MCF 10A (cell line): ENCODE results near the gene BEST3. TPM values are rescaled to one million over a fixed set of nuclear protein-coding genes. Genes with fewer than 3 reads are reported as not detected.

Experiments
- BruUV-seq: library from RNA; stranded (reverse); fragments of 400-500 nt; replicated peaks from 2 replicates; lab custom pipeline; 2021; lab: Mats Ljungman, UMichigan
- CTCF ChIA-PET: fragments of 300-600 bp; sonication (Branson Sonifier 250); formaldehyde crosslinking; extraction: SDS; loops from one replicate; lab custom pipeline; 2021; ENCODE audit warnings: antibody characterized with exemption, inconsistent platforms; lab: Yijun Ruan, JAX
- POLR2A ChIA-PET: fragments of 300-600, 350-650 bp; sonication (Branson Sonifier 250); formaldehyde crosslinking; extraction: SDS; loops from one replicate; lab custom pipeline; 2020; ENCODE audit warnings: antibody characterized with exemption, inconsistent platforms; lab: Yijun Ruan, JAX
- DNase-seq: peaks from one replicate; pipeline ENCODE4 v3.0.0-alpha.2; 2018; ENCODE audit not compliant: unreplicated experiment
- H3K27ac Mint-ChIP-seq: one replicate; pipeline ENCODE4 v1.8.0; 2022; ENCODE audit warnings: mild to moderate bottlenecking, low read depth, mixed read lengths; ENCODE audit not compliant: unreplicated experiment
- H3K27me3 Mint-ChIP-seq: one replicate; pipeline ENCODE4 v1.8.0; 2022; ENCODE audit warnings: mixed read lengths; ENCODE audit not compliant: insufficient read depth, unreplicated experiment
- H3K36me3 Mint-ChIP-seq: one replicate; pipeline ENCODE4 v1.8.0; 2022; ENCODE audit warnings: mild to moderate bottlenecking, moderate library complexity, mixed read lengths; ENCODE audit not compliant: insufficient read depth, unreplicated experiment
- H3K4me1 Mint-ChIP-seq: one replicate; pipeline ENCODE4 v1.8.0; 2022; ENCODE audit warnings: mixed read lengths; ENCODE audit not compliant: insufficient read depth, unreplicated experiment
- H3K4me3 Mint-ChIP-seq: one replicate; pipeline ENCODE4 v1.8.0; 2022; ENCODE audit warnings: mild to moderate bottlenecking, moderate library complexity, mixed read lengths; ENCODE audit not compliant: unreplicated experiment
- H3K9me3 Mint-ChIP-seq: one replicate; pipeline ENCODE4 v1.8.0; 2022; ENCODE audit warnings: mixed read lengths; ENCODE audit not compliant: unreplicated experiment
- intact Hi-C: fragments of 100-400 bp; cut with micrococcal nuclease; formaldehyde crosslinking; loops from 2 replicates; pipeline ENCODE4 v1.14.1; 2022
- total RNA-seq: library from RNA; stranded (reverse); gene quantifications from 2 replicates; pipeline ENCODE4 v1.2.3, GENCODE V29; 2022
- TF ChIP-seq, protein P1 (sequence below): fragments of 200-600 bp; IDR thresholded peaks from one replicate; pipeline ENCODE4 v1.8.0; 2022; ENCODE audit warnings: antibody characterized with exemption, mild to moderate bottlenecking; ENCODE audit not compliant: unreplicated experiment

Gene BEST3
- total RNA-seq, 1 experiment from 2014 or later = 0.56 TPM

DNA sequence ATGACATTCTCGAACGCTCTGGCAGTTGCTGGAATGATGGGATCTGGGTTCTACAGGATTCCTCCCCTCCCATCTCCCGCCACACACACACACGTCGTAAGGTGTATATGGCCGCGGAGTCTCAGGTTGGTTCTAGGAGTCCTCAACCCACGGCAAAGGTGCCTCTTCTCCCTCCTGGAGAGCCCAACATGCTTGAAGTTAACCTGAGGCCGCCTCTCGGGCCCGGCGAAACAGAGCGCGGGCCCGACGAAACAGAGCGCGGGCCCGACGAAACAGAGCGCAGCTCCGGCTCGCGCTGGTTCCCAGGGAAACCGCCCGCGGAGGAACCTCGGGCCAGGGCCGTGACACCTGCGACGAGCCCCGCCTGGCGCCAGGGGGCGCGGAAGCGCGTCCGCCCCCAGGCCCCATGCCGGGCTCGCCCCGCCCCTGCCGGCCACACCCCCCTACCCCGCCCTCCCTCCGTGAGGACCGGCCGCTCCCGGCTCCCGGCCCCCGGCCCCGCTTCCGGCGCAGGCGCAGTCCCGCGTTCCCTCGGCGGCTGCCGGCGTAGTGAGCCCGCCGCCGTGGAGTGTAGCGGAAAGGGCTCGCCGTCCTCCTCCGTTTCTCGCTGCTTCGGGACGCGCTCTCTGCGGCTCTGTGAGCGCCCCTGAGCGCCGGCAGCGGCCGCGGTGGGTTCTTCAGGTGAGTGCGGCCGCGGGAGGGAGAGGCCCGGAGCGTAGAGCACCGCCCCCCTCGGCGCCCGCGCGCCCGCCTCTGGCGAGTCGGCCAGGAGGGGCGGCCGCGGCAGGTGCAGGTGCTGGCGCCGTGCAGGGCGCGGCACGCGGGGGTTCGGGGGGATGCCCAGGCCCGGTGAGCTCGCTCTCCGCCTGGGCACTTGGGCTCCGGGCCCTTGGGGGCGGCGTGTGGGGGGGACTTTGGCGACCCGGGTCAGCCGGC is 39.5 kb upstream of the BEST3 start, which contains the start of gene RAB3IP:
Gene RAB3IP, plus strand, starts transcription at position 510 of the 936 bp plus-strand sequence. CDS start 16,549 bp downstream, outside the sequence.
- Mint-ChIP-seq H3K9me3 (no peaks in the 10 kb centered on the region), H3K27ac (peak within 1 kb of the TSS; percentile 86), H3K4me3 (peak within 1 kb of the TSS; percentile 86), H3K4me1 (peaks cover 19% of the 10 kb centered on the region), H3K36me3 (peaks cover 8% of the 10 kb centered on the region), H3K27me3 (no peaks in the 10 kb centered on the region)
- TF ChIP-seq, protein P1, sequence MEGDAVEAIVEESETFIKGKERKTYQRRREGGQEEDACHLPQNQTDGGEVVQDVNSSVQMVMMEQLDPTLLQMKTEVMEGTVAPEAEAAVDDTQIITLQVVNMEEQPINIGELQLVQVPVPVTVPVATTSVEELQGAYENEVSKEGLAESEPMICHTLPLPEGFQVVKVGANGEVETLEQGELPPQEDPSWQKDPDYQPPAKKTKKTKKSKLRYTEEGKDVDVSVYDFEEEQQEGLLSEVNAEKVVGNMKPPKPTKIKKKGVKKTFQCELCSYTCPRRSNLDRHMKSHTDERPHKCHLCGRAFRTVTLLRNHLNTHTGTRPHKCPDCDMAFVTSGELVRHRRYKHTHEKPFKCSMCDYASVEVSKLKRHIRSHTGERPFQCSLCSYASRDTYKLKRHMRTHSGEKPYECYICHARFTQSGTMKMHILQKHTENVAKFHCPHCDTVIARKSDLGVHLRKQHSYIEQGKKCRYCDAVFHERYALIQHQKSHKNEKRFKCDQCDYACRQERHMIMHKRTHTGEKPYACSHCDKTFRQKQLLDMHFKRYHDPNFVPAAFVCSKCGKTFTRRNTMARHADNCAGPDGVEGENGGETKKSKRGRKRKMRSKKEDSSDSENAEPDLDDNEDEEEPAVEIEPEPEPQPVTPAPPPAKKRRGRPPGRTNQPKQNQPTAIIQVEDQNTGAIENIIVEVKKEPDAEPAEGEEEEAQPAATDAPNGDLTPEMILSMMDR = peak; percentile 65
- intact Hi-C loops = loop anchor here (2.0 kb wide), 2 partner anchors 140 to 268 kb away; partner anchors contain the start of gene FRS2
- BruUV-seq = no TSS peak
- DNase-seq = peak; percentile 82
- ChIA-PET POLR2A (interaction anchor here (0.5 to 2.5 kb wide), 14 partner anchors 8 to 1925 kb away, joined by 3 to 8 read pairs (median 3); partner anchors contain the start of genes CCT2, CNOT2, FRS2 and ZFC3H1), CTCF (interaction anchor here (0.6 to 1.2 kb wide), 10 partner anchors 11 to 1624 kb away, joined by 3 to 5 read pairs (median 3); no protein-coding TSS in a partner anchor)

GRCh38 chr12:69733638-69734037 is 34.5 kb upstream of the BEST3 start:
- DNase-seq = no peak
- TF ChIP-seq, protein P1 = no peak
- Mint-ChIP-seq H3K36me3 (no peaks in the 10 kb centered on the region), H3K9me3 (no peaks in the 10 kb centered on the region), H3K27me3 (no peaks in the 10 kb centered on the region), H3K4me1 (peaks cover 11% of the 10 kb centered on the region), H3K4me3 (no peak overlapping the region), H3K27ac (no peak overlapping the region)
- intact Hi-C loops = no loop called here
- ChIA-PET POLR2A (interaction anchor here (1.4 kb wide), 1 partner anchor 14 kb away, joined by 3 read pairs; no protein-coding TSS in a partner anchor), CTCF (interaction anchor here (0.9 kb wide), 1 partner anchor 167 kb away, joined by 3 read pairs; no protein-coding TSS in a partner anchor)
- no TSS peak for BruUV-seq

DNA sequence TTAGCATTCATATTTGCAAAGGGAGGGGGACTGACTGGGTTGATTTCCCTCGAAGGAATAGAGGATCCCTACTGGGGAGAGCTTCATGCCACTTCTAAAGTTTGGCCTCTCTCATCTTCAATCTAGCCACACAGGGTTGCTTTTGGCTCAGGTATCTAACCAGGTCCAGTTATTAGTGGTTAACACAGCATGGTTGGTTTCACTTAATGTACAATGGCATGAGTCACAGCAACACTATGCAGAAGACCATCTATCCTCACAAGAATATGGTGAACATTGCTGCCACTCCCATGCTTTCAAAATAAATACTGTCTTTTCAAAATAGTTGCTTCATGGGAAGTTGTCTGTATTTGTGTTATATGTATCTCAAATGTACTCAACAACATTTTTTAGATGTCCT is 33.0 kb upstream of the BEST3 start:
- peak; percentile 57 for DNase-seq
- Mint-ChIP-seq H3K27ac (peak overlapping the region; percentile 61), H3K4me1 (peaks cover 11% of the 10 kb centered on the region), H3K27me3 (no peaks in the 10 kb centered on the region), H3K36me3 (no peaks in the 10 kb centered on the region), H3K4me3 (no peak overlapping the region), H3K9me3 (no peaks in the 10 kb centered on the region)
- BruUV-seq = no TSS peak
- POLR2A ChIA-PET = no interaction called here
- TF ChIP-seq, protein P1 = no peak
- CTCF ChIA-PET = no interaction called here
- intact Hi-C loops = no loop called here

- Mint-ChIP-seq H3K27me3 (no peaks in the 10 kb centered on the region), H3K4me3 (no peak overlapping the region), H3K4me1 (peaks cover under 1% of the 10 kb centered on the region), H3K27ac (no peak overlapping the region), H3K9me3 (no peaks in the 10 kb centered on the region), H3K36me3 (no peaks in the 10 kb centered on the region)
- DNase-seq = no peak
- intact Hi-C loops = no loop called here
- BruUV-seq = no TSS peak
- POLR2A ChIA-PET = interaction anchor here (1.0 to 1.1 kb wide), 2 partner anchors 12 to 368 kb away, joined by 3 read pairs; partner anchors contain the start of gene RAB3IP
- TF ChIP-seq, protein P1 = no peak
- CTCF ChIA-PET = interaction anchor here (0.6 to 1.2 kb wide), 6 partner anchors 11 to 1701 kb away, joined by 3 to 7 read pairs (median 3); no protein-coding TSS in a partner anchor
Measured at GRCh38 chr12:69726922-69727321, 27.8 kb upstream of the BEST3 start.
